Stimulated activated CD8-positive, alpha-beta memory T cell treated with anti-CD3 and anti-CD28 coated beads, Interleukin-4, amount 100 ng/mL, for 48 hours (primary cell): ENCODE data around the gene MON1B.
"Not testable (repeated sequence)": the region's sequence is repeated elsewhere in the genome, so short reads cannot be mapped to it uniquely, and the experiment has no call there.

Experiments
- DNase-seq: peaks from one replicate; pipeline ENCODE4 v3.0.0-alpha.2; 2020

Gene MON1B

DNA sequence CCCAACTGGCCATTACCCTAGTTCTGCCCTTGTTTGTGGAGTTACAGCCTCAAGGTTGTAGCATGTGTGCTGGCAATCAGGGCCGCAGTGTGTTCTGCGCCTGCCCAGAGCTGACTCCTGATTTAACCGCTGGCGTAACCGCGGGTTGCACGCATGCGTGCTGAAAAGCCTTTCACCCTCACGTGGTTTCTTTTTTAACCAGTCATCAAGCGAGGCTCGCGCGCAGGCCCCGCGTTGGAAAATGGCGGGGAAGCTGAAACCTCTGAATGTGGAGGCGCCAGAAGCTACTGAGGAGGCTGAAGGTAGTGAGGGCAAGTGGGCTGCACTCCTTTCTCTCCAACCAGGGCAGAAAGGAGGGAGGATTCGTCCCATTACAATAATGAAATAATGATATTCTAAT, 8.2 kb downstream of the MON1B start, which contains the start of gene SYCE1L:
TSS of gene SYCE1L (plus strand) at position 198 of the 400 bp plus-strand sequence. CDS start at position 242, 44 bp downstream.
- DNase-seq, result no peak

DNA sequence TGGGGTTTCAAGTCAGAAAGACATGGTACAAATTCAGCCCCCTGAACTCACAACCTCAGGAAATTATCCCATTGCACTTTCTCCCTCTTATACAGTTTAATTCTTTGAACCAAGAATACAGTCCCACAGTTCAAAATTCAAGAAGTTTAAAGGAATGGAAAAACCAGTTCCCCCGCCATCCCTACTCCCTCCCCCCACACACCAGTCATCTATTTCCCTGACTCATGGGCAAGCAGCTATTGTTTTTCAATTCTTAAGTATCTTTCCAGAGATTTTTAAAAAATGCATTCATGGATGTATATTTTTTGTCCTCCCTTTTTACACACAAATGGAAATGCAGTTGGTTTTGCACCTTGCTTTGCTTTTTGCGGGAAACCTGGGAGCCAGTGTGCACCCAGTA, 15.5 kb downstream of the MON1B start:
- DNase-seq, result no peak

DNA sequence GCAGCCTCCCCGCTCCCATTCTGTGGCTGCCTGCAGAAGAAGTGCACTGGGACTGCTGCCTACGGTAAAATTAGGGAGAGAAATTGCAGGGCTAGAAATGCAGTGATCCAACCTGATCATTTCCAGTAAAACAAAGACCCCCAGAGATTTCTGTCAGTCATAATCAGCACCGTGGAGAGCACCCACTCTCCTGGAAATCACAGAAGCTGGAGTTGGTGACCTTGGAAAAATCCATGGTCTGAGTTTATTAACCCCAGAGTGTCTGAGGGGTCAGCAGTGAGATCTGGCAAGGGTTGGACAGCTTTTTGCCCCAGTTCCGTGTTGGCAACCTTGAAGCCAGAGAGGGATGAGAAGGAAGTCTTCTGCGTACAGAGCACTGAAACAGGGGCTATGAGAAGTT, 16.0 kb downstream of the MON1B start:
- no peak for DNase-seq

DNA sequence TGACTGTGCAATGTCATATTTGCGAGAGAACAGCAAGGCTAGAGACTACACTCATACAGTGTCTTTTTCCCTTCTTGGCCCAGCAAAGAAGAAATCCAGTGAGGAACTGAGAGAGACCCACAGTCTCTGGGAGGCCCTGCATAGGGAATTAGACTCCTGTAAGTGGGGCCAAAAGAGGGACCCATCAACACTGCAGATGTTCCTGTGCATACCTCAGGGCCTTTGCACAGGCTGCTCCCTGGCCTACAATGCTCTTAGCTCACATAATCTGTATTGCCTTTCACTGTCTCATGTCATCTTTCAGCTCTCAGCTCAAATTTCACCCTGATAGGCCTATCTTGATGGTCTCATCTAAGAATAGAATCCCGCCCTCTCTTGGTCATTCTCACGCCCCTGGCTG, 17.4 kb downstream of the MON1B start:
- DNase-seq, result no peak

DNA sequence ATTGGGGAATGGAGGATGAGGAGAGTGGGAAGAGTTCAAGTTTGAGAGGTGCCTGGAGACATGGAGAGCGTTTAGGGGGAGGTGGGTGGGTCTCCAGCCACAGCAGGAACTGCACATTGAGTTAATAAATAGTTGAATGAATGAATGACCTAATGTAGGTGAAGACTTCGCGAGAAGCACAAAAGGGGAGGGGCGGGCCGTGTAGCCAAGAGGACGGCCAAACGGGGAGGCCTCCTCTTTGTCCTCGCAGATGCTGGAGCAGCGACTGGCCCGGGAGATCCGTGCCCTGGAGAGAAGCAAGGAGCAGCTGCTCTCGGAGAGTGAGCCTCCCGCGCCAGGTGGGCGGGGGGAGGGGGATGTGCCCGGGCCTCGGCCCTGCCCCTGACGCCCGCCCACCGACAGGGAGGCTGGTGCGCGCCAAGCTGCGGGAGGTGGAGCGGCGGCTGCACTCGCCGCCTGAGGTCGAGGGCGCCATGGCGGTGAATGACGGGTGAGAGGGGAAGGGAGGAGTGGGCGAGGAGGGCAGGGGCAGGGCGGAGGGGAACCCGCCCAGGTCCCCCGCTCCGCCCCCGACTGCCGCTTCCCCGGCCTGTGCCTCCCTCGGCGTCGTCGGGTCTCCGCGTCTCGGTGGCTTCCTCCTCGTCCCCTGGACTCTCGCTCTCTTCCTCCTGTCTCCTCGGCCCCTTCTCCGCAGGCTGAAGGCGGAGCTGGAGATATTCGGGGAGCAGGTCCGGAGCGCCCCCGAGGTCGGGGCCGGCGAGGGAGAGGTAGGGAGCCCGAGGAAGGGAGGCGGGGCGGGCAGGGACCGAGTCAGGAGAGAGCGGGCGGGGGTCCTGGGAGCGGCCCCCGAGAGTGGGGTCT, 21.1 kb downstream of the MON1B start:
- peak; percentile 77 for DNase-seq

DNA sequence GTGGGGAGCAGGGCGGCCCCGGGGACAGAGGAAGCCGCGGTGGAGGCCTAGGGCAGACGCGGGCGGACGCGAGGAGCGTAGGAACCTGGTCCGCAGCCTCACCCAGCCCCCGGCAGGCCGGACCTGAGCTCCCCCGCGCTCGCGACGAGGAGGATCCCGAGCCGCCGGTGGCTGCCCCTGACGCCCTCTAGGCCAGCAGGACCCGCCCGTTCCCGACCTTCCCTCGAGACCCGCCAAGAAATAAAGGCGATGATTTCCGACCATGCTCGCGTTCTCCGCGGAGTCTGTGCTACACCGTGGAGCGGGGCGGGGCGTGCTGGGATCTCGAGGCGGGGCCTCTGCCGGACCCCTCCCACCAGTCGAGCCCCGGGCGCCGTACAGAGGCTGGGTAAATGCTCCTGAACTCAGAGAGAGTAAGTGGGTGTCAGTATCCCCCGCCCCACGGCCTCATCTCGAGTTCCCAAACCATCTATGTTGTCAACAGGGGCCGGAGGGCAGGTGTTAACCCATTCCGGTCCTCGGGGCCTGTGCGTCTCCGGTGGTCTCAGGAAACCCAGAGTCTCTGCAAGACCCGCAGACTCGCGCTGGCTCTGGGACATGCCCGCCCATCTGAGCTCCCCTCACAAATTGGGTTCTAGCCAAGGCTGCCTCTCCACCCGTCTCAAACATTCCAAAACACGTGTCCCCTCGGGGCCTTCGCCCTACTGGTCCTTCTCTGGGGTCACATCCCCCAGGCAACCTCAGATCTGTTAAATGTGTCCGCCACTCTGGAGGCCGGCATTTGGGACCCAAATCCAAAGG, 22.0 kb downstream of the MON1B start:
- DNase-seq, result peak; percentile 86

DNA sequence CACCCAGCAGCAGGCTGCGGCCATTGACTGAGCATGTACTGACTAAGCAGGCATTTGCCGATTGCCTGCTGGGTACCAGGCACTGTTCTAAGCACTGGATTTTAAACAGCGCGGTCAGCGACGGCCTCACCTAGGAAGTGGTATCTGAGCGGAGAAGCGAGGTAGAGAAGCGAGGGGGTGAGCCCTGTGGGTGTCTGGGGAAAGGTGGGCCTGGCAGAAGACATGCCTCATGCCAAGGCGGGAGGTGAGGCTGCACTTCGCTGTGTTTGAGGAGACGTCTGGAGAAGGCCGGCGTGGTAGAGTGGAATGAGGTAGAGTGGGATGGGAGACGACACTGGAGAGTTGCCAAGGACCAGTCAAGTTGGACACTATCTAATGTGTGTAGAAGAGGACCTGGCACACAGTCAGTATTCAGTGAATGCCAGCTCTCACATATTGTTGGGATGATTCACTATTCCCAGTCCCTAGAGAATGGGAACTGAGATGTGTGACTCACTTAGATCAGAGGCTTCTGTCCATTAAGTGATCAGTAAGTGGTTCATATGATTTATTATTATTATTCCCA, 22.6 kb downstream of the MON1B start:
- no peak for DNase-seq

DNA sequence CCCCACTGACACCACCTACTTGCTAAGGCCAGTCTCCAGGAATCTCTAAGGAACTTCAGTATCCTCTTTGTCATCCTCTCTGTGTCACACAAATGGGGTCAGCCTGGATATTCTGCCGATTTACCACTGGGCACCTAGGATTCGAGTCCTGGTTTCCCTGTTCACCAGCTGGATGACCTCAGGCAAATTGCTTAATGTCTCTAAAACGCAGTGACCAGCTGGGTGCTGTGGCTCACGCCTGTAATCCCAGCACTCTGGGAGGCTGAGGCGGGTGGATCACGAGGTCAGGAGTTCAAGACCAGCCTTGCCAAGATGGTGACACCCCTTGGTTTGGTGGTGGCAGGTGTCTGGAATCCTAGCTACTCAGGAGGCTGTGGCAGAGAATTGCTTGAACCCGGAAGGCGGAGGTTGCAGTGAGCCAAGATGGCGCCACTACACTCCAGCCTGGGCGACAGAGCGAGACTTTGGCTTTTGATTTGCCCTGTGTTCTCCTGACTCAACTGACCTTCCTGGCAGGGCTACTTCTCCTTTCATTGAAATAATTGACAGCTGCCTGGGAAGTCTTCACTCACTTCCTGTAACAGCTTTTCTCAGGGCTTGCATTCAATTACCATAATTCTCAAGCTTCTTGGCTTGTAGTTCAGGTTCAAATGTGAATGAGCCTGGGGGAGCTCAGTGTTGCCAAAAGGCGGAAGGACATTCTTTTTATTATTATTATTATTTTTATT, 23.6 kb downstream of the MON1B start:
- DNase-seq, result no peak

DNA sequence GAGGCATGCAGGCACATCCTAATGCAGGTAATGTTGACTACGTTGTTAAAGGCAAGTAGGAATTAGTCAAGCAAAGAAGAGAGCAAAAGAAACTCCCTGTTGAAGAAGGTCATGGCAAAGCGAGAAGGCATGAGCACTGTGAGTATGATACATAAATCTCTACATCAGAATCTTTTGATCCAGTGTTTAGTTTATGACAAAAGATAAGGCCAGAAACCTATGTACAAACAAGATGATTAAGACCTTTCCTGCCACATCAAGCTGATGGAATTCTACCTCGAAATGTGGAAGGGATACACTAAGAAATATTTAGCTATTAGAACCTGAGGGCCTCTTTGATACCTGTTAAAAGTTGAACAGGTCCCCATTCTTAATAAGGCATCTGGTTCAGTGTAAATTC, 28.4 kb downstream of the MON1B start:
- DNase-seq, result no peak

DNA sequence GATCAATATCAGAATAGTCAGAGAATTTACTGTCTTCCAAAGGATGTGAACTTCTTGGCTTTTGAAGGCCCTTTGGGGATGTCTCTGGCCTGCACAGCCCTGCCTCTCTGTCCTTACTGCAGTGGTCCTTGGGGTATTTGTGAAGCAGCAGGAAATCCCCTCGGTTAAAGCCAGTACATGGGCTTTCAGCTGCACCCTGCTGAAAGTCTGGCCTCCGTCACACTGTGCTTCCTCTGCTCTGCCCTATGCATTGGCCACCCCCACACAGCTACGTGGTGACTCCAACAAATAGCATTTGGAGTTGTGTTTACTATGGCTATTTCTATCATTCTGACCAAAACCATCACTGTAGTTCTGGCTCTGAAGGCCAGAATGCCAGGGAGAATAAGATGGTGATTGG, 29.4 kb downstream of the MON1B start:
- no peak for DNase-seq

DNA sequence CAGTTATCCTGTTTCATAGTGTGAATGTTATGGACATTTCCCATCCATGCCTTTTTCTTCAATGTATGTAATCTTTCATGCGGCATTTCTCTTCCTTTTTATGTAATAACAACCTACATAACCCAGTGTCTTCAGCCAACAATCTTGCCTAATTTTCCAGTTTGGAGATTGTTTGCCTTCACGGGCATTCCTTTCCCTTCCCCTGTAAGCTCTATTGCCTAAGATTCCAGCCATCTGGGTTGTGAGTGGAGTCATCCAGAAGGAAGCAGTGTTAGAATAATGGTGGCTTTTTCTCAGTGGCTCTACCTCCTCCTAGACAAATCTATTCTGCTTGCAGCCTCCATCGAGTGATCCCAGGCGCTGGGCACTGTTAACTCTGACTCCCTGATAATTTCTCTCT, 30.5 kb downstream of the MON1B start:
- DNase-seq, result no peak

DNA sequence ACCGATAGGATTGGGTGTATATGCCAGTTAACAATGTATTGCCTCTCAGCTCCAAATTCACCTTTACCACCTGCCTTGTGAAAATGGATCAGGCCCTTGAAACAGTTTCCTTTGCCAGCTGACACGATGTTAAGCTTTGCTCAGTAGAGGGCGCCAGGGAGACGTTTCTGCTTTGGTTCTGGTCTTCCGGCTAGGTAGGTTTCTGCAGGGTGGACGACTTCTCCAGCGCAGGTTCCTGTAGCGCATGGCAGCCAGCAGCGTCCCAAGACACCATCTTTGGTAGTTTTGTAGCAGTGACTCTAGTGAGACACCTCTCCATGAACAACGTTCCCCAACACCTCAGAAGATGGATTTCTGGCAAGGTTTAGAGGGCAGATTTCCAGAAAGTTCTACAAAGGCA, 32.2 kb downstream of the MON1B start:
- peak; percentile 59 for DNase-seq

DNA sequence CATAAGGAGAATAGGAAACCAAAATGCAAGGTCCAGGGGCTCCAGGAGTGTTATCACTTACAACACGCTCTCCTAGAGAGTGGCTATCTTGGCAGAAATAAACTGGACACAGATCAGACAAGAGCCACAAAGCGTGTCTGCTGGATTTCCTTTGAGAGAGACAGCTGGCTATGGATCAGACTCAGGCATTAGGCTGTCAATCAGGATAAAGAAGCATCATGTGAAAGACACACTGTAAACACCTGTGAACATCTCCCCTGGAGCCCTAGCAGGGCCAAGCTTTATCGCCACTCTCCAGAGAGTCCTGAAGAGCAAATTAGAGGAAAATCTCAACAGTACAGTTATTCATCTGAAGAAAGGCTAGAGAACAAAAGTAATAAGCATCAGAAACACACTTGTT, 34.2 kb downstream of the MON1B start:
- DNase-seq, result no peak

DNA sequence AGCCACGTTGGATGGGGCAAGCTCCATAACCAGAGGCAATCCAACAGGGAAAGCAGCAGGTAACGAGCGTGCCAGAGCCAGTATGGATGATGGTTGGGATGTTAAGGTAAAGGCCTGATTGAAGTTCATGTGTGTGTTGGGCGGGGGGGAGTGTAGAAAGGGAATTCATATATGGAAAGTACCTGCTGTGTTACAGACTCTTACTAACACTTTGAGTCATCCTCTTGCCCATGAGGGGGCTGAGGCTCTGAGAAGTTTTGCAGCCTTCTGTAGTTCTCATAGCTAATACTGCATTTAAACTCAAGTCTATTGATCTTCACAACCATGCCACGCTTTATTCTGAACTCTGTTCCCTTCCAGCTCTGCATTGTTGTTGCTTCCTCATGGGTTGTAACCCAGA, 36.8 kb downstream of the MON1B start:
- no peak for DNase-seq

DNA sequence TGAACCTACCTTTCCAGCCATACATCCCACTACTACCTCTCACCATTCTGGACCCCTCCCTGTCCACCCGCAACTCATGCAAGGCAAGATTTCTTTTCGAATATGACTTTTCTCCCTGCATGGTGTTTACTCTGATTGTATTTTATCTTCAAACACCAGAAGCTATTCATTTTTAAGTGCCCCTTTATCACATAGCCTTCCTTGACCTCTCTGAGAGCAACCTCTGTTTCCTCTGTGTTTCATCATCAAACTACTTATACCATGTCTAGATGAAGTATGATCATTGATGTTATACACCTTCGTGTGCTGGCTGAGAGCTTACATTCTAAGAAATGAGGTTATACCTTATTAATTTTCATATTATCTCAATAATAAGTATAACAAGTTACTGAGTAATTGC, 40.1 kb downstream of the MON1B start:
- DNase-seq, result no peak

DNA sequence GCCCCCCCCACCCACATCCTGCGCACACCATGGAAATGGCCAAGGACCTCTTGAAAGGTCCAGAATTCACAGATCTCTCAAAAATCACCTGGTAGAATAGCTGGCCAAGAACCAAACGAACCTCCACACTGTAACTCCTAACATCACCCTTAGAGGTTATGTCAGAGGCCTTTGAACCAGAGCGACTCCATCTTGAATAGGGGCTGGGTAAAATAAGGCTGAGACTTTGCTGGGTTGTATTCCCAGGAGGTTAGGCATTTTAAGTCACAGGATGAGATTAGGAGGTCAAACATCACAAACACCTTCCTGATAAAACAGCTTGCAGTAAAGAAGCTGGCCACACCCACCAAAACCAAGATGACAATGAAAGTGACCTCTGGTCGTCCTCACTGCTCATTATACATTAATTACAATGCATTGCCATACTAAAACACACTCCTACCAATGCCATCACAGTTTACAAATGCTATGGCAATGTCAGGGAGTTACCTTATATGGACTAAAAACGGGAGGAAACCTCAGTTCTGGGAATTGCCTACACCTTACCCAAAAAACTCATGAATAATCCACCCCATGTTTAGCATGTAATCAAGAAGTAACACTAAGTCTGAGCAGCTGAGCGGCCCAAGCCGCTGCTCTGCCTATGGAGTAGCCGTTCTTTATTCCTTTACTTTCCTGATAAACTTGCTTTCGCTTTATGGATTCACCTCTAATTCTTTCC, 43.0 kb downstream of the MON1B start:
- DNase-seq, result no peak

DNA sequence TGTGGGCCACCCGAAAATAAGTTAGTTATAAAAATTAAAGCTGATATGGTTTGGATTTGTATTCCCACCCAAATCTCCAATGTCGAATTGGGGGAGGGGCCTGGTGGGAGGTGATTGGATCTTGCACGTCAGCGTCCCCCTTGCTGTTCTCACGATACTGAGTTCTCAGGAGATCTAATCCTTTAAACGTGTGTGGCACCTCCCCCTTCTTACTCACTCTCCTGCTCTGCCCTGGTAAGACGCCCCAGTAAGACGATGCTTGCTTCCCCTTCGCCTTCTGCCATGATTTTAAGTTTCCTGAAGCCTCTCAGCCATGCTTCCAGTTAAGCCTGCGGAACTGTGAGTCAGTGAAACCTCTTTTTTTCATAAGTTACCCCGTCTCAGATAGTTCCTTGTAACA, 43.6 kb downstream of the MON1B start:
- no peak for DNase-seq

DNA sequence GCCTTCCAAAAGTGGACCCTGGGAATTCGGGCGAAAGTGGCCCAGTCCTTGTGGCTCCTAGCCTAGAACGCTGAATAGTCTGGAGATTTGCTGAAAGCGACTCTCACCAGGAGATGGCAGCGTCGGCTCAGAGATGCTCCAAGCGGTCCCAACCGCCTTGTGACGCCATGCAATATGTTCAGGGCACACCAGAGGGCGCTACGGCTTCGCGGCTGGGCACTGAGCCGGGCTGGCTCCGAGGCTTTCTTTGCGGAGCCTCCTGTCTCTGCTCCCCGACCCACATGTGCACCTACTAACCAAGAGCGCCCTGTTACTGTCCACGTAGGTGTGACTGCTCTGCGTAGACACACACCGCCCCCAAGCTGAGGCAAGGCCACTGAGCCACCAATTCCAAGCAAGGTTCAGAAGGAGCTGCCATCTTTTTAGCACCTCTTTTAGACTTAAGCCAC, 45.1 kb downstream of the MON1B start:
- DNase-seq, result peak; percentile 94

DNA sequence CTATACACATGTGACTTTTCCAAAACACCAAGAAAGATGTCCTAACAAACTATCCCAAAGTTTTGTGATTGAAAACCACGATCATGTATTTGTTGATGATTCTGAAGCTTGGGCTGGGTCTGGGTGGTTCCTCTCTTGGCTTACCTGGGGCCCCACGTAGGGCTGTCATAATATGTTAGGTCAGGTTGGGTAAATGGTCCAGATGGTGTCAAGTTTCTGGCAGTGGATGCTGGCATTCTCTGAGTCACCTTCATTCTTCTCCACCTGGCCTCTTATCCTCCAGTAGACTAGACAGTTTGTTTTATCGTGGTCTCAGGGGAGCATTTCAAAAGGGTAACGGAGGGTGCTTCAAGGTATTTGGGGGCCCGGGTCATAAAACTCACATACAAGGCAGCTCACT, 47.6 kb downstream of the MON1B start:
- no peak for DNase-seq

DNA sequence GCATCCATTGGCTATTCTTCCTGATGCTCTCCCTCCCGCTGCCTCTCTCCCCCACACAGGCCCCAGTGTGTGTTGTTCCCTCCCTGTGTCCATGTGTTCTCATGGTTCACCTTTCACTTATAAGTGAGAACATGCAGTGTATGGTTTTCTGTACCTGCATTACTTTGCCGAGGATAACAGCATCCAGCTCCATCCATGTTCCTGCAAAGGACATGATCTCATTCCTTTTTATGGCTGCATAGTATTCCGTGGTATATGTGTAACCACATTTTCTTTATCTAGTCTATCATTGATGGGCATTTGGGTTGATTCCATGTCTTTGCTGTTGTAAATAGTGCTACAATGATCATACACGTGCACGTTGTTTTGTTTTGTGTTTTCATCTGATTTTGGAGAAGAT, 51.5 kb downstream of the MON1B start:
- DNase-seq, result not testable (repeated sequence)

DNA sequence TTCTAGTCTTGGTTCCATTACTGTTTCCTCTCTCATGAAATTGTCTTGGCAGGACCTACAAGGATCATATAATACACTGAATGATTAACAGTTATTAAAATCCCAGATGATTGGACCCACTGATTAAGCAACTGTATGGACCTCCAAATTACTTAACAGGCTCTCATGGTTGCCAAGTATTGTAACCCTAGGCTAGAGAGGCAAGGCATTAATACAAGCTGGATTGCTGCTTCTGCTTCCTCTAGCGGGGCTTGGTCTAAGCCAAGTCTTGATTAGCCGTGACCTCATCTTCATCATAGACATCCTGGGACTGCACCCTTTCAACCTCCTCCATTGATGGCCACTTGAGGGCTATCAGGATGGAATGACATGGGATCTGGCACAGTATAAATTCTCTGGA, 55.2 kb downstream of the MON1B start:
- no peak for DNase-seq

DNA sequence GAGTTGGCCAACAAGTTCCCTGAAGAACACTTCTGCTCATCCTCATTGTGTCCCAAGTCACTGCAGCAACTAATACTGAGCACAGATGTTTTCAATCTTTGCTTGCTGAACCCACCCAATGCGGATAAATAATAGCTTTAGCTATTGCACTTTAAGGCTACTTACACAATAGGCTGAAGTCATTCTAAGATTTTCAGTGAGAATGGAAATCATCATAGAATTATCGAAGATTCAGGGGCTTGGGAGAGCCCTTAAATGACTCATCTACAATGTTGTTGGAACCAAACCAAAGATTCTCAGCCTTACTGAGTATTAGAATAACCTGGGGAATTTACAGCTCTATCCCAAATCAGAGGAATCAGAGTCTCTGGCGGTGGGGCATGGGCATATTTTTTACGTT, 59.4 kb downstream of the MON1B start:
- DNase-seq, result no peak
